Neural progenitor cell (in vitro differentiated cells): ENCODE results near the gene PATE2.

Experiments used
- CTCF ChIP-seq: fragments of 200-600 bp; sonication (generic); IDR thresholded peaks from 2 replicates; pipeline ENCODE4 v1.5.1; 2017; ENCODE audit warnings: antibody characterized with exemption, mild to moderate bottlenecking
- EZH2phosphoT487 ChIP-seq: fragments of 200-600 bp; sonication (generic); IDR thresholded peaks from 2 replicates; pipeline ENCODE4 v1.6.1; 2017; ENCODE audit warnings: antibody characterized with exemption

- no peak for TF ChIP-seq CTCF
- TF ChIP-seq EZH2phosphoT487 = no peak
These were observed 5.7 kb downstream of the PATE2 start for GRCh38 chr11:125772834-125773505.
